NB4 (cell line): ENCODE data around the gene DIP2C.

Source experiments
- CTCF ChIP-seq: IDR thresholded peaks from one replicate; pipeline ENCODE4 v1.5.1; 2012; ENCODE audit warnings: low read depth, low read length
- MAX ChIP-seq: IDR thresholded peaks from 2 replicates; pipeline ENCODE4 v1.6.1; 2011; ENCODE audit warnings: low read depth, low read length
- MYC ChIP-seq: IDR thresholded peaks from 2 replicates; pipeline ENCODE4 v1.6.1; 2011; ENCODE audit warnings: low read depth, low read length
- POLR2A ChIP-seq: IDR thresholded peaks from 2 replicates; pipeline ENCODE4 v1.6.1; 2011; ENCODE audit warnings: mild to moderate bottlenecking; ENCODE audit not compliant: insufficient read length; ENCODE audit errors: extremely low read depth

- TF ChIP-seq CTCF (no peak), POLR2A (no peak), MAX (no peak), MYC (no peak)
These were observed 147.6 kb downstream of the DIP2C start for GRCh38 chr10:541750-542371.
